H1 (cell line): ENCODE data around the gene KLHL28. TPM values are rescaled to one million over a fixed set of nuclear protein-coding genes. Genes with fewer than 3 reads are reported as not detected.

Source experiments
- CTCF ChIA-PET: fragments of 300-600 bp; sonication (Branson Sonifier 250); formaldehyde crosslinking; loops from one replicate; lab custom pipeline; 2021; ENCODE audit not compliant: partially characterized antibody; lab: Charles Lee
- POLR2A ChIA-PET: fragments of 300-600 bp; sonication (Branson Sonifier 250); formaldehyde crosslinking; loops from one replicate; lab custom pipeline; 2021; ENCODE audit warnings: inconsistent platforms; ENCODE audit not compliant: partially characterized antibody; lab: Charles Lee
- DNase-seq, 2 experiments: peaks; one replicate each; pipeline versions ENCODE4 v3.0.0 to v3.0.0-alpha.2; 2010 to 2022; ENCODE audit warnings: low spot score in 2 of 2, low read depth in 1 of 2, mixed read lengths in 1 of 2
- FAIRE-seq: peaks from 2 replicates; lab custom pipeline; 2011; peaks lifted over from hg19 to GRCh38; lab: Jason Lieb, UNC
- H2AFZ ChIP-seq: 2 replicates; pipeline ENCODE4 v1.8.1; 2012; ENCODE audit warnings: low read length, inconsistent platforms
- H2AK5ac ChIP-seq: 2 replicates; pipeline ENCODE4 v1.6.1; 2013; ENCODE audit warnings: low read depth, low read length
- H2BK120ac ChIP-seq: replicated peaks from 2 replicates; pipeline ENCODE3; 2013; ENCODE audit warnings: low read depth, low read length, inconsistent platforms
- H2BK12ac ChIP-seq: 2 replicates; pipeline ENCODE4 v1.6.1; 2013; ENCODE audit warnings: low read depth, low read length
- H2BK15ac ChIP-seq: 2 replicates; pipeline ENCODE4 v1.6.1; 2013; ENCODE audit warnings: low read length
- H2BK20ac ChIP-seq: 2 replicates; pipeline ENCODE4 v1.6.1; 2013; ENCODE audit warnings: low read length
- H2BK5ac ChIP-seq: 2 replicates; pipeline ENCODE4 v1.6.1; 2013; ENCODE audit warnings: low read depth, low read length
- H3K14ac ChIP-seq: 2 replicates; pipeline ENCODE4 v1.6.1; 2013; ENCODE audit warnings: inconsistent platforms; ENCODE audit not compliant: insufficient read length
- H3K18ac ChIP-seq: 2 replicates; pipeline ENCODE4 v1.6.1; 2013; ENCODE audit warnings: low read length; ENCODE audit errors: extremely low read depth
- H3K23ac ChIP-seq: 2 replicates; pipeline ENCODE4 v1.6.1; 2013; ENCODE audit warnings: inconsistent platforms; ENCODE audit not compliant: insufficient read length
- H3K23me2 ChIP-seq: 2 replicates; pipeline ENCODE4 v1.6.1; 2013; ENCODE audit warnings: low read depth, low read length
- H3K27ac ChIP-seq: 2 replicates; pipeline ENCODE4 v1.6.1; 2011; ENCODE audit warnings: low read depth, low read length, inconsistent platforms
- H3K27me3 ChIP-seq, 4 experiments: replicated peaks in 1 of 4; 1 replicate in 1 of 4; 2 replicates in 3 of 4; pipeline versions ENCODE4 v1.6.1 to v1.8.1; 2011 to 2013; ENCODE audit warnings: low read length in 3 of 4, mild to moderate bottlenecking in 3 of 4, inconsistent platforms in 2 of 4, mixed read lengths in 2 of 4, moderate library complexity in 1 of 4; ENCODE audit not compliant: control insufficient read depth in 3 of 4, insufficient read depth in 3 of 4; ENCODE audit errors: extremely low read depth in 1 of 4
- H3K36me3 ChIP-seq, 4 experiments: 2 replicates each; pipeline versions ENCODE4 v1.6.1 to v1.8.1; 2011 to 2013; ENCODE audit warnings: mild to moderate bottlenecking in 4 of 4, low read length in 3 of 4, moderate library complexity in 2 of 4, control low read depth in 1 of 4, inconsistent platforms in 1 of 4; ENCODE audit not compliant: insufficient read depth in 4 of 4, control insufficient read depth in 2 of 4
- H3K4ac ChIP-seq: replicated peaks from 2 replicates; pipeline ENCODE3; 2013; ENCODE audit warnings: low read length, low read depth, mixed read lengths, inconsistent platforms; ENCODE audit not compliant: insufficient read length
- H3K4me1 ChIP-seq, 4 experiments: replicated peaks in 1 of 4; 1 replicate in 1 of 4; 2 replicates in 3 of 4; pipeline versions ENCODE4 v1.6.1 to v1.8.1; 2011 to 2013; ENCODE audit warnings: low read length in 3 of 4, inconsistent platforms in 2 of 4, mixed read lengths in 1 of 4; ENCODE audit not compliant: insufficient read depth in 4 of 4, control insufficient read depth in 3 of 4
- H3K4me2 ChIP-seq, 2 experiments: 2 replicates each; pipeline versions ENCODE4 v1.6.1 to v1.8.1; 2011 to 2013; ENCODE audit warnings: low read depth in 2 of 2, low read length in 2 of 2, control low read depth in 1 of 2, inconsistent platforms in 1 of 2, mild to moderate bottlenecking in 1 of 2; ENCODE audit not compliant: insufficient read depth in 1 of 2
- H3K4me3 ChIP-seq, 4 experiments: fragments of 200-600, 300-600 bp in 1 of 4; sonication (generic), shearing (Covaris generic), sonication (Bioruptor Twin) in 1 of 4; 2 replicates each; pipeline versions ENCODE4 v1.5.1 to v1.8.1; 2011 to 2016; ENCODE audit warnings: low read length in 4 of 4, low read depth in 3 of 4, control low read depth in 2 of 4, inconsistent platforms in 2 of 4, mild to moderate bottlenecking in 2 of 4, mixed read lengths in 1 of 4, moderate library complexity in 1 of 4; ENCODE audit not compliant: insufficient read depth in 2 of 4; ENCODE audit errors: extremely low read depth in 1 of 4
- H3K56ac ChIP-seq: replicated peaks from 2 replicates; pipeline ENCODE3; 2013; ENCODE audit warnings: low read depth, mild to moderate bottlenecking, mixed read lengths, low read length, inconsistent platforms; ENCODE audit not compliant: insufficient read length
- H3K79me1 ChIP-seq: 2 replicates; pipeline ENCODE4 v1.6.1; 2013; ENCODE audit warnings: low read depth, low read length, control low read depth
- H3K79me2 ChIP-seq, 2 experiments: 2 replicates each; pipeline versions ENCODE4 v1.6.1 to v1.8.1; 2012 to 2013; ENCODE audit warnings: low read length in 2 of 2, mild to moderate bottlenecking in 2 of 2, inconsistent platforms in 1 of 2; ENCODE audit not compliant: insufficient read depth in 2 of 2, control insufficient read depth in 1 of 2
- H3K9ac ChIP-seq, 4 experiments: replicated peaks in 1 of 4; 1 replicate in 1 of 4; 2 replicates in 3 of 4; pipeline versions ENCODE4 v1.6.1 to v1.8.1; 2011 to 2013; ENCODE audit warnings: low read depth in 3 of 4, low read length in 3 of 4, control low read depth in 2 of 4, mild to moderate bottlenecking in 2 of 4, moderate library complexity in 2 of 4, inconsistent platforms in 1 of 4; ENCODE audit errors: extremely low read depth in 1 of 4
- H3K9me3 ChIP-seq, 2 experiments: 2 replicates each; pipeline versions ENCODE4 v1.6.1 to v1.8.1; 2012 to 2013; ENCODE audit warnings: mild to moderate bottlenecking in 2 of 2, moderate library complexity in 2 of 2, control low read depth in 1 of 2, inconsistent platforms in 1 of 2, low read depth in 1 of 2, low read length in 1 of 2, mixed read lengths in 1 of 2; ENCODE audit not compliant: insufficient read depth in 2 of 2
- H4K20me1 ChIP-seq, 2 experiments: replicated peaks in 1 of 2; 2 replicates each; pipeline versions ENCODE3 to v1.8.1; 2011 to 2013; ENCODE audit warnings: inconsistent platforms in 2 of 2, low read length in 2 of 2, mild to moderate bottlenecking in 1 of 2; ENCODE audit not compliant: insufficient read depth in 2 of 2, control insufficient read depth in 1 of 2
- H4K5ac ChIP-seq: 2 replicates; pipeline ENCODE4 v1.6.1; 2013; ENCODE audit warnings: low read length, low read depth, mixed read lengths, inconsistent platforms; ENCODE audit not compliant: insufficient read length
- H4K8ac ChIP-seq: 2 replicates; pipeline ENCODE4 v1.8.0; 2013; ENCODE audit warnings: mild to moderate bottlenecking, moderate library complexity, low read length, inconsistent platforms; ENCODE audit not compliant: insufficient read depth; ENCODE audit errors: extremely low read depth
- H4K91ac ChIP-seq: replicated peaks from 2 replicates; pipeline ENCODE3; 2013; ENCODE audit warnings: low read length, mixed read lengths, inconsistent platforms; ENCODE audit not compliant: insufficient read length
- ASH2L ChIP-seq: fragments of 200-600, 300-600 bp; sonication (generic); IDR thresholded peaks from one replicate; pipeline ENCODE4 v1.7.1; 2017; ENCODE audit warnings: low read length
- CEBPB ChIP-seq: IDR thresholded peaks from 2 replicates; pipeline ENCODE4 v1.6.1; 2012; ENCODE audit warnings: low read depth, low read length
- E2F6 ChIP-seq: IDR thresholded peaks from 2 replicates; pipeline ENCODE4 v1.6.1; 2012; ENCODE audit warnings: inconsistent platforms
- EGR1 ChIP-seq: IDR thresholded peaks from 2 replicates; pipeline ENCODE4 v1.6.1; 2011; ENCODE audit warnings: low read depth, low read length, borderline replicate concordance
- HDAC6 ChIP-seq: IDR thresholded peaks from one replicate; pipeline ENCODE4 v1.7.1; 2012; ENCODE audit warnings: low read depth, mild to moderate bottlenecking, inconsistent platforms, low read length, moderate library complexity
- NRF1 ChIP-seq: IDR thresholded peaks from 2 replicates; pipeline ENCODE4 v1.6.1; 2011; ENCODE audit warnings: mild to moderate bottlenecking, low read depth, low read length, improper control_type of control experiment
- POLR2A ChIP-seq, 2 experiments: IDR thresholded peaks; 1 replicate in 1 of 2; 2 replicates in 1 of 2; pipeline ENCODE4 v1.6.1; 2011; ENCODE audit warnings: low read depth in 2 of 2, low read length in 2 of 2, mild to moderate bottlenecking in 2 of 2; ENCODE audit errors: control extremely low read depth in 1 of 2
- POU5F1 ChIP-seq: IDR thresholded peaks from 2 replicates; pipeline ENCODE4 v1.6.1; 2011; ENCODE audit warnings: low read depth, mild to moderate bottlenecking, low read length, moderate library complexity
- SP4 ChIP-seq: IDR thresholded peaks from 2 replicates; pipeline ENCODE4 v1.6.1; 2012; ENCODE audit warnings: low read length, inconsistent platforms
- TEAD4 ChIP-seq: IDR thresholded peaks from 2 replicates; pipeline ENCODE4 v1.6.1; 2012; ENCODE audit warnings: low read depth, low read length, inconsistent platforms, mixed read lengths
- WGBS, 2 experiments: shearing (Covaris generic) in 1 of 2; methylation state at CpG; one replicate each; pipeline versions ENCODE4 v1.1.6 to v1.1.7; 2013 to 2015; ENCODE audit warnings: low lambda C conversion rate in 2 of 2, mixed read lengths in 2 of 2, inconsistent platforms in 1 of 2, low coverage in 1 of 2, missing lambda C conversion rate in 1 of 2; ENCODE audit not compliant: insufficient replicate concordance in 2 of 2, insufficient coverage in 1 of 2, insufficient read length in 1 of 2; ENCODE audit errors: extremely low coverage in 1 of 2, missing lambda C conversion rate in 1 of 2; 5-methylcytosine and 5-hydroxymethylcytosine counted together
- polyA plus RNA-seq, 7 experiments: library from polyadenylated mRNA; depleted of rRNA in 3 of 7; stranded (reverse) in 5 of 7; unstranded in 2 of 7; fragments of >200 nt in 5 of 7; fragments of 200-250 nt in 2 of 7; gene quantifications; 1 replicate in 5 of 7; 2 replicates in 1 of 7; 4 replicates in 1 of 7; pipeline versions ENCODE4 v1.2.1 to v1.2.3, GENCODE V29; 2011 to 2013; ENCODE audit warnings: missing spikeins in 2 of 7, mixed read lengths in 2 of 7
- total RNA-seq: library from RNA; stranded (reverse); fragmentation: NEBNext Ultra II Directional; extraction: Animal tissue kit (Norgen Biotek cat#: 25700); gene quantifications from 2 replicates; pipeline ENCODE4 v1.2.1, GENCODE V29; 2021

The KLHL28 gene
- total and polyA plus RNA-seq, 2 of the 8 experiments (the other 6 are each of a cell fraction or from before 2014, with no cell fraction given) = 3.3 to 10.5 TPM

- Histone ChIP-seq H3K4me3 (no peak overlapping the region), H3K4me2 (no peak overlapping the region), H3K23ac (no peak overlapping the region), H3K36me3 (peaks cover 0 to 3% (median 0%) of the 10 kb centered on the region in 4 experiments; a peak in 1 of 8 replicates), H2BK120ac (no peak overlapping the region), H3K27ac (no peak overlapping the region), H2AFZ (no peak overlapping the region), H2BK15ac (no peak overlapping the region), H3K56ac (no peak overlapping the region), H3K4me1 (no peaks in the 10 kb centered on the region), H3K18ac (no peak overlapping the region), H4K91ac (no peak overlapping the region), H3K27me3 (no peaks in the 10 kb centered on the region), H3K79me1 (no peaks in the 10 kb centered on the region), H3K9ac (no peak overlapping the region), H3K23me2 (no peaks in the 10 kb centered on the region), H4K8ac (no peak overlapping the region), H2BK12ac (no peak overlapping the region), H3K79me2 (no peaks in the 10 kb centered on the region), H4K20me1 (no peaks in the 10 kb centered on the region), H3K9me3 (no peaks in the 10 kb centered on the region), H2BK20ac (no peak overlapping the region), H2AK5ac (no peak overlapping the region), H3K4ac (no peak overlapping the region), H3K14ac (no peak overlapping the region), H4K5ac (no peak overlapping the region), H2BK5ac (no peak overlapping the region)
- 82% methylated on average over 2 of the region's 2 CpGs; no CpG with 5 or more reads in 1 of the 2 experiments for WGBS, 2 experiments
- TF ChIP-seq NRF1 = no peak
- TF ChIP-seq SP4 = no peak
- TF ChIP-seq EGR1 = no peak
- no peak for TF ChIP-seq TEAD4
- no peak for TF ChIP-seq HDAC6
- no peak for TF ChIP-seq E2F6
- no peak for TF ChIP-seq ASH2L
- TF ChIP-seq POLR2A (IDR thresholded peaks at IDR 0.05; ENCODE audit: control extremely low read depth in 1 of 2, low read depth in 2 of 2, low read length in 2 of 2) = no peak
- no peak for TF ChIP-seq POU5F1
- TF ChIP-seq CEBPB = no peak
- POLR2A ChIA-PET = no interaction called here
- CTCF ChIA-PET = no interaction called here
- DNase-seq (no peak), FAIRE-seq (no peak)
Observed at GRCh38 chr14:44901696-44902095, 60.1 kb downstream of the KLHL28 start.
